CD14-positive monocyte (primary cell): Measurements from ENCODE around the gene UROC1. TPM values are rescaled to one million over a fixed set of nuclear protein-coding genes. Genes with fewer than 3 reads are reported as not detected.

Source experiments
- DNase-seq, 3 donors: peaks; one replicate each; pipeline ENCODE4 v3.0.0-alpha.2; 2011 to 2022
- H2AFZ ChIP-seq: 2 replicates; pipeline ENCODE4 v1.6.0; 2012; ENCODE audit warnings: mild to moderate bottlenecking, low read depth, low read length, inconsistent platforms; ENCODE audit not compliant: insufficient read depth, poor library complexity, severe bottlenecking
- H3K27ac ChIP-seq, 2 donors: 1 replicate in 1 of 2; 2 replicates in 1 of 2; pipeline ENCODE4 v1.5.1; 2012 to 2013; ENCODE audit warnings: low read length in 2 of 2, control low read depth in 1 of 2, inconsistent platforms in 1 of 2, low read depth in 1 of 2, mild to moderate bottlenecking in 1 of 2
- H3K27me3 ChIP-seq, 2 donors: one replicate each; pipeline versions ENCODE4 v1.6.0 to v1.6.1; 2011 to 2013; ENCODE audit warnings: low read length in 2 of 2; ENCODE audit not compliant: control insufficient read depth in 2 of 2, insufficient read depth in 2 of 2
- H3K36me3 ChIP-seq, 2 donors: replicated peaks in 1 of 2; 1 replicate in 1 of 2; 2 replicates in 1 of 2; pipeline versions ENCODE4 v1.5.1 to v1.6.1; 2012 to 2013; ENCODE audit warnings: low read length in 2 of 2, control low read depth in 1 of 2, inconsistent platforms in 1 of 2, mild to moderate bottlenecking in 1 of 2; ENCODE audit not compliant: insufficient read depth in 2 of 2, control insufficient read depth in 1 of 2
- H3K4me1 ChIP-seq, 2 donors: 1 replicate in 1 of 2; 2 replicates in 1 of 2; pipeline versions ENCODE4 v1.5.1 to v1.6.1; 2012 to 2013; ENCODE audit warnings: low read length in 2 of 2, control low read depth in 1 of 2, inconsistent platforms in 1 of 2, mild to moderate bottlenecking in 1 of 2, moderate library complexity in 1 of 2; ENCODE audit not compliant: insufficient read depth in 2 of 2, control insufficient read depth in 1 of 2
- H3K4me2 ChIP-seq: replicated peaks from 2 replicates; pipeline ENCODE3; 2012; ENCODE audit warnings: low read length, moderate library complexity, mild to moderate bottlenecking; ENCODE audit not compliant: poor library complexity, severe bottlenecking; ENCODE audit errors: extremely low read depth
- H3K4me3 ChIP-seq, 3 experiments: fragments of 200-600 bp in 1 of 3; sonication (generic) in 1 of 3; replicated peaks in 1 of 3; 1 replicate in 2 of 3; 2 replicates in 1 of 3; pipeline ENCODE4 v1.5.1; 2011 to 2013; ENCODE audit warnings: low read length in 3 of 3, mild to moderate bottlenecking in 3 of 3, control low read depth in 2 of 3, low read depth in 2 of 3, inconsistent platforms in 1 of 3, moderate library complexity in 1 of 3
- H3K79me2 ChIP-seq: 2 replicates; pipeline ENCODE4 v1.6.0; 2012; ENCODE audit warnings: mild to moderate bottlenecking, control low read depth, inconsistent platforms, low read length, moderate library complexity; ENCODE audit not compliant: insufficient read depth
- H3K9ac ChIP-seq: 2 replicates; pipeline ENCODE4 v1.6.0; 2017; ENCODE audit warnings: low read length, mild to moderate bottlenecking; ENCODE audit not compliant: insufficient read depth, poor library complexity, severe bottlenecking
- H3K9me3 ChIP-seq, 2 donors: replicated peaks in 1 of 2; 1 replicate in 1 of 2; 2 replicates in 1 of 2; pipeline versions ENCODE4 v1.5.1 to v1.6.1; 2012 to 2013; ENCODE audit warnings: low read length in 2 of 2, control low read depth in 1 of 2; ENCODE audit not compliant: control insufficient read depth in 1 of 2, insufficient read depth in 1 of 2
- H4K20me1 ChIP-seq: 2 replicates; pipeline ENCODE4 v1.6.0; 2012; ENCODE audit warnings: mild to moderate bottlenecking, low read length, control low read depth, moderate library complexity; ENCODE audit not compliant: insufficient read depth
- H3K27ac Mint-ChIP-seq, 7 donors: one replicate each; pipeline ENCODE4 v1.8.0; 2020; ENCODE audit warnings: mild to moderate bottlenecking in 7 of 7, mixed read lengths in 7 of 7, moderate library complexity in 6 of 7, inconsistent platforms in 2 of 7
- H3K27me3 Mint-ChIP-seq, 3 donors: one replicate each; pipeline ENCODE4 v1.8.0; 2021 to 2022; ENCODE audit warnings: low read depth in 3 of 3, mild to moderate bottlenecking in 3 of 3, mixed read lengths in 3 of 3, moderate library complexity in 3 of 3, inconsistent platforms in 1 of 3
- H3K36me3 Mint-ChIP-seq, 2 donors: one replicate each; pipeline ENCODE4 v1.8.0; 2020; ENCODE audit warnings: mixed read lengths in 2 of 2, inconsistent platforms in 1 of 2, mild to moderate bottlenecking in 1 of 2
- H3K4me1 Mint-ChIP-seq: one replicate; pipeline ENCODE4 v1.8.0; 2020; ENCODE audit warnings: mild to moderate bottlenecking, mixed read lengths
- H3K4me3 Mint-ChIP-seq, 2 donors: one replicate each; pipeline ENCODE4 v1.8.0; 2020; ENCODE audit warnings: mild to moderate bottlenecking in 2 of 2, mixed read lengths in 2 of 2, moderate library complexity in 1 of 2
- H3K9me3 Mint-ChIP-seq, 7 donors: one replicate each; pipeline ENCODE4 v1.8.0; 2020 to 2022; ENCODE audit warnings: mixed read lengths in 7 of 7, mild to moderate bottlenecking in 6 of 7, moderate library complexity in 6 of 7, inconsistent platforms in 2 of 7
- WGBS: methylation state at CpG from one replicate; pipeline ENCODE4 v1.1.5; 2013; ENCODE audit warnings: missing lambda C conversion rate; ENCODE audit not compliant: insufficient coverage; 5-methylcytosine and 5-hydroxymethylcytosine counted together
- intact Hi-C, 2 donors: fragments of 100-400 bp; cut with micrococcal nuclease; formaldehyde crosslinking; loops; one replicate each; pipeline versions ENCODE4 v1.15.0 to v1.15.1; 2023
- polyA plus RNA-seq, 3 donors: library from polyadenylated mRNA; depleted of rRNA in 1 of 3; unstranded in 2 of 3; stranded (reverse) in 1 of 3; fragments of 300-500 nt in 2 of 3; fragments of >200 nt in 1 of 3; fragmentation: Illumina TruSeq in 2 of 3; gene quantifications; 1 replicate in 2 of 3; 2 replicates in 1 of 3; pipeline ENCODE4 v1.2.3, GENCODE V29; 2012 to 2021
- TF ChIP-seq, protein P1 (sequence below): fragments of 200-600 bp; IDR thresholded peaks from one replicate; pipeline ENCODE4 v1.8.0; 2022; ENCODE audit warnings: antibody characterized with exemption, mild to moderate bottlenecking

The UROC1 gene
- polyA plus RNA-seq, 3 donors = not detected

DNA sequence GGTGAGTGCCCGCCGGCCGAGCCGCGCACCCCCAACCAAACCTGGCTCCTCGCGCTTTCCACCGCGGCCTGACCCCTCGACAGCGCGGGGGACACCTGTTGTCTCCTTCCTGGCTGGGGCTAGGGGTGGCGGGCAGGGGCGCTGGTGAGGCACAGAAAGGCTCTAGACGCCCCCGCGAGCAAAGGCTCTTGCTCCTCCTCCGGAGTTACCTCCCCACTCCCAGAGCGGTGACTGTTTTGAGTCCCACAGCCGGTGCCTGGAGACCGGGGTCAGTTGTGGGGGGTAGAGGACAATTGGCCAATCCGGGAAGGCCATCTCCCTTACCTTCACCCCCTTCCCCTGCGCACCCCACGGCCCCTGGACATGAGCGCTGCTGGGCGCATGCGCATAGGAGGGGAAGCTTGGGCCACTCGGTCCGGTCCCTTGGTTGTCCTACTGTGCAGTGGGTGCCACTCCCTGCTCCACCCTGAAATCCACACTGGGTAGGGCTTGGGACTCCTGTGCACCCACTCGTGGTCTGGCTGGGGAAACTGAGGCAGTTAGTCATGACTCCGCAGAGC lies 6.9 kb upstream of the UROC1 start:
- Histone ChIP-seq H2AFZ (peak overlapping the region; percentile 95), H3K9me3 (no peaks in the 10 kb centered on the region), H3K4me2 (peak overlapping the region; percentile 86), H3K27ac (peak overlapping the region; percentile 62 to 87), H4K20me1 (no peaks in the 10 kb centered on the region), H3K27me3 (no peaks in the 10 kb centered on the region), H3K4me1 (peaks cover 65 to 71% of the 10 kb centered on the region in 2 donors), H3K9ac (peak overlapping the region; percentile 80), H3K79me2 (peaks cover 38% of the 10 kb centered on the region), H3K4me3 (peak overlapping the region; percentile 70 to 86 (median 76)), H3K36me3 (no peaks in the 10 kb centered on the region)
- TF ChIP-seq, protein P1, sequence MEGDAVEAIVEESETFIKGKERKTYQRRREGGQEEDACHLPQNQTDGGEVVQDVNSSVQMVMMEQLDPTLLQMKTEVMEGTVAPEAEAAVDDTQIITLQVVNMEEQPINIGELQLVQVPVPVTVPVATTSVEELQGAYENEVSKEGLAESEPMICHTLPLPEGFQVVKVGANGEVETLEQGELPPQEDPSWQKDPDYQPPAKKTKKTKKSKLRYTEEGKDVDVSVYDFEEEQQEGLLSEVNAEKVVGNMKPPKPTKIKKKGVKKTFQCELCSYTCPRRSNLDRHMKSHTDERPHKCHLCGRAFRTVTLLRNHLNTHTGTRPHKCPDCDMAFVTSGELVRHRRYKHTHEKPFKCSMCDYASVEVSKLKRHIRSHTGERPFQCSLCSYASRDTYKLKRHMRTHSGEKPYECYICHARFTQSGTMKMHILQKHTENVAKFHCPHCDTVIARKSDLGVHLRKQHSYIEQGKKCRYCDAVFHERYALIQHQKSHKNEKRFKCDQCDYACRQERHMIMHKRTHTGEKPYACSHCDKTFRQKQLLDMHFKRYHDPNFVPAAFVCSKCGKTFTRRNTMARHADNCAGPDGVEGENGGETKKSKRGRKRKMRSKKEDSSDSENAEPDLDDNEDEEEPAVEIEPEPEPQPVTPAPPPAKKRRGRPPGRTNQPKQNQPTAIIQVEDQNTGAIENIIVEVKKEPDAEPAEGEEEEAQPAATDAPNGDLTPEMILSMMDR = no peak
- H3K4me3 Mint-ChIP-seq = peak overlapping the region; percentile 83 to 92
- peaks cover 0 to 4% (median 1%) of the 10 kb centered on the region in 7 donors for H3K9me3 Mint-ChIP-seq
- 1% methylated on average over 18 of the region's 31 CpGs for WGBS
- H3K27ac Mint-ChIP-seq = peak overlapping the region; percentile 68 to 94 (median 85)
- H3K27me3 Mint-ChIP-seq = peaks cover 0 to 7% (median 0%) of the 10 kb centered on the region in 3 donors
- intact Hi-C loops = loop anchor here (10.0 kb wide), 1 partner anchor 930 kb away; no protein-coding TSS in a partner anchor
- peaks cover 63% of the 10 kb centered on the region for H3K4me1 Mint-ChIP-seq
- peaks cover 7 to 8% of the 10 kb centered on the region in 2 donors for H3K36me3 Mint-ChIP-seq
- DNase-seq = peak; percentile 37 to 56 (median 44)

DNA sequence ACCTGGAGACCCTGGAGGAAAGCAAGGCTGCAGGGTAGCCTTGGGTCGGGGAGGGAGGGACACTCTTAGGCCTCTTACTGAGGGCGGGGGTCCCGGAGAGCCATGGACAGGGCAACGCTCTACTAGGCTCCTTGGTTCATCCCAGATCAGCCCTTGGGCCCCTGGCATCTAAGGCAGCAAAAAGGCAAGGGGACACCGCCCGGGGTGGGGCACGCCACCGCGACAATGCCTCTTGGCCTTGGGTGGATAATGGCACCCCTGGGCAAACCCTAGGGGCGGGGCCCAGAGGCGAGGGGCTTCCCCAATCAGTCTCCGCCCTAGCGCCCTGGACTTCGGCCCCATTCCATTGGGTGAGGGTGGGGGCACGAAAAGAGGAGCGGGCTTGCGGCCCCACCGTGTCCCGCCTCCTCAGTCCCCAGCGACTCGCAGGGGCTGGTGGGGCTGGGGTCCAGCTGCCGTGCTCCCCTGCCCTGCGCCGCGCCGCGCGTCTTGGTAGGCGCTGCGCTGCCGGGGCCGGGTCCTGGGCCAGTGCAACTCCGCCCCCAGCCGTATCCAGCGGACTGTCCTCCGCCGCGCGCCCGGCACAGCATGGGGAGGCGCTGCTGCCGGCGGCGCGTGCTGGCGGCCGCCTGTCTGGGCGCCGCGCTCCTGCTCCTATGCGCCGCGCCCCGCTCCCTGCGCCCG lies 6.3 kb upstream of the UROC1 start, which contains the start of gene CHST13:
Gene CHST13 (plus strand): TSS at position 411 of the 684 bp plus-strand sequence. CDS start 178 bp downstream, at position 589.
- H3K27ac ChIP-seq = peak within 1 kb of the TSS; percentile 62 to 87
- intact Hi-C loops = loop anchor here (10.0 kb wide), 1 partner anchor 931 kb away; no protein-coding TSS in a partner anchor
- peak within 1 kb of the TSS; percentile 86 for H3K4me2 ChIP-seq

More for the DNA sequence above, 6.3 kb upstream of the UROC1 start, which contains the start of gene CHST13:
- no peaks in the 10 kb centered on the region for H4K20me1 ChIP-seq
- peak; percentile 55 to 61 (median 56) for DNase-seq
- peaks cover 0 to 8% (median 0%) of the 10 kb centered on the region in 3 donors for H3K27me3 Mint-ChIP-seq
- peak within 1 kb of the TSS; percentile 70 to 86 (median 76) for H3K4me3 ChIP-seq
- H3K9me3 ChIP-seq = no peaks in the 10 kb centered on the region
- 5% methylated on average over 56 of the region's 56 CpGs for WGBS
- no peaks in the 10 kb centered on the region for H3K36me3 ChIP-seq
- peaks cover 59 to 65% of the 10 kb centered on the region in 2 donors for H3K4me1 ChIP-seq
- peaks cover 7 to 8% of the 10 kb centered on the region in 2 donors for H3K36me3 Mint-ChIP-seq
- peak within 1 kb of the TSS; percentile 68 to 94 (median 85) for H3K27ac Mint-ChIP-seq
- H3K4me3 Mint-ChIP-seq = peak within 1 kb of the TSS; percentile 83 to 92
- no peaks in the 10 kb centered on the region for H3K27me3 ChIP-seq
- peak within 1 kb of the TSS; percentile 80 for H3K9ac ChIP-seq
- peaks cover 0 to 4% (median 1%) of the 10 kb centered on the region in 7 donors for H3K9me3 Mint-ChIP-seq
- H2AFZ ChIP-seq = peak within 1 kb of the TSS; percentile 95
- peaks cover 38% of the 10 kb centered on the region for H3K79me2 ChIP-seq
- H3K4me1 Mint-ChIP-seq = peaks cover 57% of the 10 kb centered on the region
- TF ChIP-seq, protein P1 = peak; percentile 20
